Body of pancreas (tissue), 4 donors: ENCODE data around the gene PKD1L1.

Source experiments
- CTCF ChIP-seq, 7 experiments: fragments of 450-650 bp in 4 of 7; fragments of 200-600 bp in 3 of 7; sonication (generic) in 3 of 7; IDR thresholded peaks; one replicate each; pipeline ENCODE4 v1.5.1; 2016 to 2019; ENCODE audit warnings: antibody characterized with exemption in 7 of 7
- POLR2A ChIP-seq, 3 donors: fragments of 450-650 bp; IDR thresholded peaks; one replicate each; pipeline ENCODE4 v1.6.1; 2016; ENCODE audit warnings: antibody characterized with exemption in 3 of 3, mild to moderate bottlenecking in 2 of 3

GRCh38 chr7:47827871-47828270, 120.4 kb downstream of the PKD1L1 start:
- no peak for TF ChIP-seq POLR2A (IDR thresholded peaks at IDR 0.05)
- TF ChIP-seq CTCF (IDR thresholded peaks at IDR 0.05), result no peak
